GM23248 (cell line): ENCODE measurements around the gene AFG3L2. TPM values are rescaled to one million over a fixed set of nuclear protein-coding genes. Genes with fewer than 3 reads are reported as not detected.

Experiments used
- DNase-seq: peaks from one replicate; pipeline ENCODE4 v3.0.0-alpha.2; 2015
- H2AFZ ChIP-seq: fragments of 200-600 bp; sonication (generic); 2 replicates; pipeline ENCODE4 v1.6.1; 2016; ENCODE audit warnings: antibody characterized with exemption
- H3F3A ChIP-seq: fragments of 200-600 bp; sonication (generic); 2 replicates; pipeline ENCODE4 v1.6.1; 2016; ENCODE audit warnings: mild to moderate bottlenecking, antibody characterized with exemption, mixed run types; ENCODE audit not compliant: insufficient read depth
- H3K27ac ChIP-seq: fragments of 200-600 bp; sonication (generic); 2 replicates; pipeline ENCODE4 v1.5.1; 2016; ENCODE audit warnings: mild to moderate bottlenecking
- H3K27me3 ChIP-seq: fragments of 200-600 bp; sonication (generic); replicated peaks from 2 replicates; pipeline ENCODE4 v1.6.1; 2016; ENCODE audit warnings: mild to moderate bottlenecking; ENCODE audit not compliant: insufficient read depth
- H3K36me3 ChIP-seq: fragments of 200-600 bp; sonication (generic); 2 replicates; pipeline ENCODE4 v1.6.1; 2016; ENCODE audit warnings: low read depth, mild to moderate bottlenecking
- H3K4me1 ChIP-seq: fragments of 200-600 bp; sonication (generic); 2 replicates; pipeline ENCODE4 v1.6.1; 2016; ENCODE audit warnings: mild to moderate bottlenecking; ENCODE audit not compliant: insufficient read depth
- H3K4me2 ChIP-seq: fragments of 200-600 bp; sonication (generic); one replicate; pipeline ENCODE4 v1.6.1; 2016; ENCODE audit warnings: mild to moderate bottlenecking; ENCODE audit not compliant: unreplicated experiment
- H3K4me3 ChIP-seq: fragments of 200-600 bp; sonication (generic); 2 replicates; pipeline ENCODE4 v1.5.1; 2016; ENCODE audit warnings: mild to moderate bottlenecking
- H3K79me2 ChIP-seq: fragments of 200-600 bp; sonication (generic); 2 replicates; pipeline ENCODE4 v1.6.1; 2016; ENCODE audit warnings: mild to moderate bottlenecking; ENCODE audit not compliant: insufficient read depth
- H3K9ac ChIP-seq: fragments of 200-600 bp; sonication (generic); 2 replicates; pipeline ENCODE4 v1.6.1; 2016; ENCODE audit warnings: mild to moderate bottlenecking
- H3K9me2 ChIP-seq: fragments of 200-600 bp; sonication (generic); 2 replicates; pipeline ENCODE4 v1.6.1; 2016; ENCODE audit warnings: mixed run types, mild to moderate bottlenecking, moderate library complexity; ENCODE audit not compliant: insufficient read depth
- H3K9me3 ChIP-seq: fragments of 200-600 bp; sonication (generic); one replicate; pipeline ENCODE4 v1.6.1; 2017; ENCODE audit warnings: low read depth
- H4K20me1 ChIP-seq: fragments of 200-600 bp; sonication (generic); 2 replicates; pipeline ENCODE4 v1.6.0; 2016; ENCODE audit not compliant: insufficient read depth
- EZH2 ChIP-seq: fragments of 200-600 bp; sonication (generic); IDR thresholded peaks from 2 replicates; pipeline ENCODE4 v1.6.1; 2018; ENCODE audit warnings: antibody characterized with exemption, mild to moderate bottlenecking; ENCODE audit not compliant: insufficient read depth, poor library complexity, severe bottlenecking
- EZH2phosphoT487 ChIP-seq: fragments of 200-600 bp; sonication (generic); IDR thresholded peaks from 2 replicates; pipeline ENCODE4 v1.6.1; 2018; ENCODE audit warnings: antibody characterized with exemption, moderate library complexity, mild to moderate bottlenecking, low read depth; ENCODE audit not compliant: insufficient read depth
- WGBS, 2 experiments: methylation state at CpG; one replicate each; pipeline ENCODE4 v1.1.6; 2015 to 2017; ENCODE audit warnings: low lambda C conversion rate in 2 of 2, low coverage in 1 of 2; ENCODE audit errors: missing lambda C conversion rate in 2 of 2; 5-methylcytosine and 5-hydroxymethylcytosine counted together
- in situ Hi-C: fragments of 300-500 bp; cut with MboI; formaldehyde crosslinking; loops from 2 replicates; pipeline ENCODE4 v1.15.0; 2020
- polyA plus RNA-seq: library from polyadenylated mRNA; unstranded; fragments of >200 nt; fragmentation: Nextera tagmentation; extraction: Ambion mirVana; gene quantifications from 2 replicates; pipeline ENCODE4 v1.2.1, GENCODE V29; 2016
- total RNA-seq: library from RNA; depleted of rRNA; stranded (reverse); fragments of >200 nt; shearing (Covaris generic); gene quantifications from 2 replicates; pipeline ENCODE4 v1.2.3, GENCODE V29; 2014

Gene AFG3L2
- total and polyA plus RNA-seq, 2 experiments from 2014 or later, result 28.1 to 40.6 TPM

DNA sequence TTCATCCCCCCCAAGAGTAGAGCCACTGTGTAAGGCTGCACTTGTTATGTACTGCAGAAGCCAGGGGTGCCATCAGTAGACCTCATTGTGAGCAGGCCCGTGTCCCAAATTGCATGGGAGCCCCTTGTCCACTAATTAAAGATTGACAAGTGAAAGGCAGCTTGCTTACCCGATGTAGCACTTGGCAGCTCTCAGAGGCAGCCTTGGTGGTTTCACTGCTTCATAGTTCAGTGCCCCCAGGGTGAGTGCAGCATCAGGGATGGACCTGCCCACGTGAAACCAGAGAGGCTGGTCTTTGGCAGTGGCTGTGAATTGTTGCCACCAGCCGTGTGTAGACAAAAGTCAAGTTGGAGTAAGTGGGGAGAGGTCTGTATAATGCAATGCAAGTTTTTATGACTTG lies 55.7 kb downstream of the AFG3L2 start:
- TF ChIP-seq EZH2 (no peak), EZH2phosphoT487 (no peak)
- 70 to 74% methylated on average over 4 of the region's 4 CpGs for WGBS, 2 experiments
- H3K9me3 ChIP-seq, result no peaks in the 10 kb centered on the region
- peaks cover 31% of the 10 kb centered on the region; the same call in 1 of the 2 replicates for H4K20me1 ChIP-seq
- peaks cover 83% of the 10 kb centered on the region for H3F3A ChIP-seq
- in situ Hi-C loops, result no loop called here
- H3K36me3 ChIP-seq, result peaks cover 78% of the 10 kb centered on the region
- H3K4me2 ChIP-seq, result no peak overlapping the region
- H3K27me3 ChIP-seq, result no peaks in the 10 kb centered on the region
- peak overlapping the region; percentile 31; the same call in 1 of the 2 replicates for H3K27ac ChIP-seq
- no peak overlapping the region for H2AFZ ChIP-seq
- no peak overlapping the region for H3K4me3 ChIP-seq
- H3K9ac ChIP-seq, result no peak overlapping the region
- peaks cover 96% of the 10 kb centered on the region for H3K79me2 ChIP-seq
- DNase-seq, result peak; percentile 24
- no peaks in the 10 kb centered on the region for H3K9me2 ChIP-seq
- H3K4me1 ChIP-seq, result peaks cover 15% of the 10 kb centered on the region

DNA sequence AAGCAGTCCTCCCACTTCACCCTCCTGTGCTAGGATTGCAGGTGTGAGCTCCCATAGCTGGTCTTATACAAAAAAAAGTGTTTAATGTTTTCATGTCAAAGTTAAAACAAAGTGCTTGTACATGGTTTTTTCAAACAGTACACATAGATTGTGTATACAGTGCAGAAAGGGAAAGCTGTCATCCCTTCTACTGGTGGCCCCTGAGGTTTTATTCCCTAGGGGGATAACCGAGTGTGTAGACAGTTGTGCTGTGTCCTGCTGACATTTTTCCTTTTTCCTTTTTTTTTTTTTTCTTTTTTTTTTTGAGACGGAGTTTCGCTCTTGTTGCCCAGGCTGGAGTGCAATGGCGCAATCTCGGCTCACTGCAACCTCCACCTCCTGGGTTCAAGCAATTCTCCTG lies 58.2 kb downstream of the AFG3L2 start:
- Histone ChIP-seq H3K36me3 (peaks cover 75% of the 10 kb centered on the region), H2AFZ (no peak overlapping the region), H3K79me2 (peaks cover 100% of the 10 kb centered on the region), H3K9ac (0 out of 2 replicates have a peak overlapping the region, but pooled peaks have one; percentile 73), H3K4me3 (no peak overlapping the region), H3K4me2 (no peak overlapping the region), H4K20me1 (peaks cover 37% of the 10 kb centered on the region; the same call in 1 of the 2 replicates), H3K27ac (peak overlapping the region; percentile 98), H3K27me3 (no peaks in the 10 kb centered on the region), H3K9me2 (no peaks in the 10 kb centered on the region), H3F3A (peaks cover 90% of the 10 kb centered on the region), H3K9me3 (no peaks in the 10 kb centered on the region), H3K4me1 (peaks cover 40% of the 10 kb centered on the region)
- in situ Hi-C loops, result no loop called here
- WGBS, 2 experiments, result 94 to 99% methylated on average over 1 to 5 of the region's 5 CpGs
- DNase-seq, result no peak
- no peak for TF ChIP-seq EZH2phosphoT487
- no peak for TF ChIP-seq EZH2

DNA sequence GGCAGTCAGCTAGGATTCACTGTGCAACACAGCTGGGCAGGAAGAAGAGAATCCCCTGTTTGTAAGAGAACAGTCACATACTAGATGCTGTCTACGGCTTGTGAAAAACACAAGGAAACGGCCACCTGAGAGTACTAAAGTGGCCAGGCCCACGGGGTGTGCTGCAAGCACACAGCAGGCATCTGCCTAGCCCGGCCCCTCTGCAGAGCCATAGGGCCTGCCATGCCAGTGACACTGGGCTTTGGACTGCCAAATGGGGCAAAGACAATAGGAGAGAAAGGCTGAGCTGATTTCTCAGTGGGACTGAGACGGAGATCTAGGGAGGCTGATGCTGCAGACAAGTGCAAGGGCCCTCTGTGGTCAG lies 58.7 kb downstream of the AFG3L2 start:
- peaks cover 100% of the 10 kb centered on the region for H3K79me2 ChIP-seq
- TF ChIP-seq EZH2phosphoT487, result no peak
- TF ChIP-seq EZH2, result no peak
- H3K9ac ChIP-seq, result peak overlapping the region; percentile 73
- H3K9me2 ChIP-seq, result no peaks in the 10 kb centered on the region
- peaks cover 90% of the 10 kb centered on the region for H3F3A ChIP-seq
- no peak overlapping the region for H3K4me3 ChIP-seq
- H3K9me3 ChIP-seq, result no peaks in the 10 kb centered on the region
- H4K20me1 ChIP-seq, result peaks cover 32% of the 10 kb centered on the region; the same call in 1 of the 2 replicates
- WGBS, 2 experiments, result 50 to 53% methylated on average over 5 of the region's 5 CpGs
- H3K4me1 ChIP-seq, result peaks cover 45% of the 10 kb centered on the region
- H3K36me3 ChIP-seq, result peaks cover 77% of the 10 kb centered on the region
- peak overlapping the region; percentile 98 for H3K27ac ChIP-seq
- H3K27me3 ChIP-seq, result no peaks in the 10 kb centered on the region
- DNase-seq, result no peak
- H3K4me2 ChIP-seq, result peak overlapping the region; percentile 48
- in situ Hi-C loops, result no loop called here
- H2AFZ ChIP-seq, result no peak overlapping the region

DNA sequence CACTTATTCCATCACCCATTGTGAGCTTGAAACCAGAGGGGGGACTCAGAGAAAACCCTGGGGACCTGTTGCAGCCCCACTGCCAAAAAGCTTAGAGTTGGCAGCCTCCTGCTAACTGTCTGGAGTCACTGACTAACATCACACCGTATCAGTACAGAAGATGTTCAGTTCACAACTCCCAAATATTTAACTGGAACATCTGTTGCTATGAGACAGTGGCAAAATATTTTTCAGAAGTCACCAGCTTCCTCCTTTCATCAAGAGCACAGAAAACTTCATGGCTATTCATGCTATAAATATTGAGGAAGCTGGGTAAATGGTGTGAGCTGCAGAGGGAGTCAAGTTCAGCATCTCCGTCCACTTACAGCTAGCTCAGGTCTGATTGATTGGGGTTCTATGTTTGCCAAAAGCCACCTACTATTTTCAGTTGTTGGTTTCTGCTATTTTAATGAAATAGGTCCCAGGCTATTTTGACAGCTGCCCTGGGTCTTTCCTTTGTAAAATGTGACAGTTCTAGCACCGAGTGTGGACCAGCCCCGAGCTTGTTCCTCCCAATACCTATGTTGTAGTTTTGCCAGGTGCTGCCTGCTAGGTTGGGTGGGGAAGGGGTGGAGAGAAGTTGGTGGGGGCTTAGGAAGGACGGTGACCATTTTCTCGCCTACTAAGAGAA lies 59.2 kb downstream of the AFG3L2 start:
- Histone ChIP-seq H3K9me2 (no peaks in the 10 kb centered on the region), H3K36me3 (peaks cover 76% of the 10 kb centered on the region), H3K4me3 (no peak overlapping the region), H3K79me2 (peaks cover 100% of the 10 kb centered on the region), H2AFZ (no peak overlapping the region), H3K4me2 (peak overlapping the region; percentile 48), H3K4me1 (peaks cover 49% of the 10 kb centered on the region), H3K9me3 (no peaks in the 10 kb centered on the region), H3K27ac (peak overlapping the region; percentile 98), H4K20me1 (peaks cover 27% of the 10 kb centered on the region; the same call in 1 of the 2 replicates), H3K27me3 (no peaks in the 10 kb centered on the region), H3K9ac (peak overlapping the region; percentile 73), H3F3A (peaks cover 90% of the 10 kb centered on the region)
- peak; percentile 84 for DNase-seq
- in situ Hi-C loops, result no loop called here
- TF ChIP-seq EZH2 (no peak), EZH2phosphoT487 (no peak)
- 44 to 52% methylated on average over 6 of the region's 6 CpGs for WGBS, 2 experiments
